ENCODE measurements around the gene MAP3K14.

DNA sequence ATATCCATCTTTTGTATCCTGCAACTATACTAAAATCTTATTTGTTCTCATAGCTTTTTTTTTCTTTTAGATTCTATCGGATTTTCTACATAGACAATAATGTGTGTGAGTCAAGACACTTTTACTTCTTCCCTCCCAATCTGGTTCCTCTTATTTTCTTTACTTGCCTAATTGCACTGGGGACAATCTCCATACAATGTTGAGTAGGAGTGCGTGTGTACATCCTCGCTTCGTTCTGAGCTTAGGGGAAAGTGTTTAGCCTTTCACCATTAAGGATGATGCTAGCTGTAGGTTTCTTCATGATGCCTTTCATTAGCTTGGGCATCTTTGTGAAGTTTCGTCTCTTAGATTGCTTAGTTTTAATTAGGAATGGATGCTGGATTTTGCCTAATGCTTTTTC, 57.8 kb downstream of the MAP3K14 start:
- TF ChIP-seq, protein P1, sequence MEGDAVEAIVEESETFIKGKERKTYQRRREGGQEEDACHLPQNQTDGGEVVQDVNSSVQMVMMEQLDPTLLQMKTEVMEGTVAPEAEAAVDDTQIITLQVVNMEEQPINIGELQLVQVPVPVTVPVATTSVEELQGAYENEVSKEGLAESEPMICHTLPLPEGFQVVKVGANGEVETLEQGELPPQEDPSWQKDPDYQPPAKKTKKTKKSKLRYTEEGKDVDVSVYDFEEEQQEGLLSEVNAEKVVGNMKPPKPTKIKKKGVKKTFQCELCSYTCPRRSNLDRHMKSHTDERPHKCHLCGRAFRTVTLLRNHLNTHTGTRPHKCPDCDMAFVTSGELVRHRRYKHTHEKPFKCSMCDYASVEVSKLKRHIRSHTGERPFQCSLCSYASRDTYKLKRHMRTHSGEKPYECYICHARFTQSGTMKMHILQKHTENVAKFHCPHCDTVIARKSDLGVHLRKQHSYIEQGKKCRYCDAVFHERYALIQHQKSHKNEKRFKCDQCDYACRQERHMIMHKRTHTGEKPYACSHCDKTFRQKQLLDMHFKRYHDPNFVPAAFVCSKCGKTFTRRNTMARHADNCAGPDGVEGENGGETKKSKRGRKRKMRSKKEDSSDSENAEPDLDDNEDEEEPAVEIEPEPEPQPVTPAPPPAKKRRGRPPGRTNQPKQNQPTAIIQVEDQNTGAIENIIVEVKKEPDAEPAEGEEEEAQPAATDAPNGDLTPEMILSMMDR (IDR thresholded peaks at IDR 0.05; ENCODE audit: low read length): no peak
- TF ChIP-seq EZH2phosphoT487 (IDR thresholded peaks at IDR 0.05; ENCODE audit: low read length): no peak

Measured in MM.1S (cell line).